K562 (cell line): ENCODE results near the gene APOC1. TPM values are rescaled to one million over a fixed set of nuclear protein-coding genes. Genes with fewer than 3 reads are reported as not detected.
A peak's percentile ranks its signal among the peaks of the same experiment; 100 is the strongest.

Experiments used
- ATF7 ChIP-seq: fragments of 450-650 bp; IDR thresholded peaks from 2 replicates; pipeline ENCODE4 v1.7.1; 2014; ENCODE audit warnings: mild to moderate bottlenecking, moderate library complexity
- BHLHE40 ChIP-seq: IDR thresholded peaks from 2 replicates; pipeline ENCODE4 v1.6.1; 2011; ENCODE audit warnings: low read length, improper control_type of control experiment
- CHD1 ChIP-seq: fragments of 200-600 bp; sonication (generic); IDR thresholded peaks from one replicate; pipeline ENCODE4 v1.6.1; 2012; ENCODE audit warnings: mild to moderate bottlenecking, moderate library complexity, low read length, inconsistent platforms
- CREM ChIP-seq: IDR thresholded peaks from 2 replicates; pipeline ENCODE4 v1.6.1; 2014; ENCODE audit warnings: antibody characterized with exemption, low read depth
- MEIS2 ChIP-seq: fragments of 450-650 bp; IDR thresholded peaks from 2 replicates; pipeline ENCODE4 v1.6.1; 2014; ENCODE audit warnings: mild to moderate bottlenecking; ENCODE audit not compliant: partially characterized antibody
- MXI1 ChIP-seq: IDR thresholded peaks from 2 replicates; pipeline ENCODE4 v1.6.1; 2011; ENCODE audit warnings: low read depth, mild to moderate bottlenecking, improper control_type of control experiment, low read length
- PHF8 ChIP-seq: fragments of 200-600 bp; sonication (generic); IDR thresholded peaks from 2 replicates; pipeline ENCODE4 v1.6.1; 2012; ENCODE audit warnings: mixed run types, mild to moderate bottlenecking, inconsistent platforms, low read length, moderate library complexity, borderline replicate concordance
- POLR2H ChIP-seq: IDR thresholded peaks from 2 replicates; pipeline ENCODE4 v1.6.1; 2016; ENCODE audit warnings: missing genetic modification characterization, low read depth, mild to moderate bottlenecking, control low read depth, missing compliant biosample characterization, moderate library complexity
- SMARCA5 ChIP-seq: fragments of 450-650 bp; IDR thresholded peaks from 2 replicates; pipeline ENCODE4 v1.6.1; 2016
- TAF7 ChIP-seq: fragments of 450-650 bp; IDR thresholded peaks from 2 replicates; pipeline ENCODE4 v1.6.1; 2016; ENCODE audit warnings: missing genetic modification characterization, missing compliant biosample characterization
- polyA plus RNA-seq, 8 experiments: library from polyadenylated mRNA; depleted of rRNA in 4 of 8; stranded (reverse) in 5 of 8; unstranded in 3 of 8; fragments of >200 nt; fragmentation: Nextera tagmentation in 2 of 8; fragmentation: Illumina TruSeq in 1 of 8; extraction: Ambion mirVana in 2 of 8; extraction: Trizol in 1 of 8; gene quantifications; 2 replicates each; pipeline versions ENCODE4 v1.2.1 to v1.2.3, GENCODE V29; 2011 to 2014; ENCODE audit warnings: inconsistent platforms in 1 of 8, missing spikeins in 1 of 8
- total RNA-seq, 7 experiments: library from RNA; depleted of rRNA in 6 of 7; stranded (reverse); fragments of >200 nt in 6 of 7; fragmentation: Illumina TruSeq in 2 of 7; extraction: Trizol in 2 of 7; gene quantifications; 2 replicates each; pipeline versions ENCODE4 v1.2.1 to v1.2.3, GENCODE V29; 2011 to 2021; ENCODE audit warnings: low replicate concordance in 1 of 7
- TF ChIP-seq, protein P1 (sequence below): fragments of 450-650 bp; IDR thresholded peaks from 2 replicates; pipeline ENCODE4 v1.6.1; 2016; ENCODE audit warnings: mild to moderate bottlenecking, moderate library complexity
- TF ChIP-seq, protein P2 (sequence below), 2 experiments: IDR thresholded peaks; 2 replicates each; pipeline ENCODE4 v1.6.1; 2011; ENCODE audit warnings: borderline replicate concordance in 1 of 2, control low read depth in 1 of 2, low read depth in 1 of 2, low read length in 1 of 2, mild to moderate bottlenecking in 1 of 2, mixed read lengths in 1 of 2, moderate library complexity in 1 of 2; ENCODE audit not compliant: insufficient read depth in 1 of 2, insufficient read length in 1 of 2, poor library complexity in 1 of 2, severe bottlenecking in 1 of 2; ENCODE audit errors: extremely low read depth in 1 of 2

The APOC1 gene
- total and polyA plus RNA-seq, 9 of the 15 experiments (the other 6 are each of a cell fraction or from before 2014, with no cell fraction given) = 115 to 408 (median 220) TPM

DNA sequence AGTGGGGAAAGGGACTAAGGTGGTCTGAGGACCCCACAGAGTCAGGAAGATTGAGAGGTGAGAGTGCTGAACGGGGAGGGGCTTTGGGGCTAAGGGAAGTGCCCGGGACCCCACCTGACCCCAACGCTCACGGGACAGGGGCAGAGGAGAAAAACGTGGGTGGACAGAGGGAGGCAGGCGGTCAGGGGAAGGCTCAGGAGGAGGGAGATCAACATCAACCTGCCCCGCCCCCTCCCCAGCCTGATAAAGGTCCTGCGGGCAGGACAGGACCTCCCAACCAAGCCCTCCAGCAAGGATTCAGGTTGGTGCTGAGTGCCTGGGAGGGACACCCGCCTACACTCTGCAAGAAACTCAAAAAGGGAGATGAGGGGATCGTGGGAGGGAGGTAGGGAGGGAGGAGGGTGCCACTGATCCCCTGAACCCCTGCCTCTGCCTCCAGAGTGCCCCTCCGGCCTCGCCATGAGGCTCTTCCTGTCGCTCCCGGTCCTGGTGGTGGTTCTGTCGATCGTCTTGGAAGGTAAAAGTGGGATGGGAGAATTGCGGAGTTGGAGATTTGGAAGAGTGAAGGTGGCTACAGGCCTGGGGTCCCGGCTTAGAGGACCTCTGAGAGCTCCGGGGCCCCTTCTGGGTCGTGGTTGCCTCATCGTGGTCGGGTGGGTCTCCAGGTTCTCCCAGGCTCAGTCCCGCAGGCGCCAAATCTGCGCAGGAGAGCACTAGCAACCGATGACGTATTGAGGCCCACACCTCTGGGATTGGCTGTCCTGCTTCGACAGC lies at the start of gene APOC1 (continued):
- peak; percentile 3 for TF ChIP-seq MEIS2
- TF ChIP-seq PHF8 = peak; percentile 50; the same call in 1 of the 2 replicates
- peak; percentile 31 for TF ChIP-seq BHLHE40
- 0 out of 2 replicates have a peak, but pooled peaks have one; percentile 41 for TF ChIP-seq SMARCA5
- TF ChIP-seq, protein P1, sequence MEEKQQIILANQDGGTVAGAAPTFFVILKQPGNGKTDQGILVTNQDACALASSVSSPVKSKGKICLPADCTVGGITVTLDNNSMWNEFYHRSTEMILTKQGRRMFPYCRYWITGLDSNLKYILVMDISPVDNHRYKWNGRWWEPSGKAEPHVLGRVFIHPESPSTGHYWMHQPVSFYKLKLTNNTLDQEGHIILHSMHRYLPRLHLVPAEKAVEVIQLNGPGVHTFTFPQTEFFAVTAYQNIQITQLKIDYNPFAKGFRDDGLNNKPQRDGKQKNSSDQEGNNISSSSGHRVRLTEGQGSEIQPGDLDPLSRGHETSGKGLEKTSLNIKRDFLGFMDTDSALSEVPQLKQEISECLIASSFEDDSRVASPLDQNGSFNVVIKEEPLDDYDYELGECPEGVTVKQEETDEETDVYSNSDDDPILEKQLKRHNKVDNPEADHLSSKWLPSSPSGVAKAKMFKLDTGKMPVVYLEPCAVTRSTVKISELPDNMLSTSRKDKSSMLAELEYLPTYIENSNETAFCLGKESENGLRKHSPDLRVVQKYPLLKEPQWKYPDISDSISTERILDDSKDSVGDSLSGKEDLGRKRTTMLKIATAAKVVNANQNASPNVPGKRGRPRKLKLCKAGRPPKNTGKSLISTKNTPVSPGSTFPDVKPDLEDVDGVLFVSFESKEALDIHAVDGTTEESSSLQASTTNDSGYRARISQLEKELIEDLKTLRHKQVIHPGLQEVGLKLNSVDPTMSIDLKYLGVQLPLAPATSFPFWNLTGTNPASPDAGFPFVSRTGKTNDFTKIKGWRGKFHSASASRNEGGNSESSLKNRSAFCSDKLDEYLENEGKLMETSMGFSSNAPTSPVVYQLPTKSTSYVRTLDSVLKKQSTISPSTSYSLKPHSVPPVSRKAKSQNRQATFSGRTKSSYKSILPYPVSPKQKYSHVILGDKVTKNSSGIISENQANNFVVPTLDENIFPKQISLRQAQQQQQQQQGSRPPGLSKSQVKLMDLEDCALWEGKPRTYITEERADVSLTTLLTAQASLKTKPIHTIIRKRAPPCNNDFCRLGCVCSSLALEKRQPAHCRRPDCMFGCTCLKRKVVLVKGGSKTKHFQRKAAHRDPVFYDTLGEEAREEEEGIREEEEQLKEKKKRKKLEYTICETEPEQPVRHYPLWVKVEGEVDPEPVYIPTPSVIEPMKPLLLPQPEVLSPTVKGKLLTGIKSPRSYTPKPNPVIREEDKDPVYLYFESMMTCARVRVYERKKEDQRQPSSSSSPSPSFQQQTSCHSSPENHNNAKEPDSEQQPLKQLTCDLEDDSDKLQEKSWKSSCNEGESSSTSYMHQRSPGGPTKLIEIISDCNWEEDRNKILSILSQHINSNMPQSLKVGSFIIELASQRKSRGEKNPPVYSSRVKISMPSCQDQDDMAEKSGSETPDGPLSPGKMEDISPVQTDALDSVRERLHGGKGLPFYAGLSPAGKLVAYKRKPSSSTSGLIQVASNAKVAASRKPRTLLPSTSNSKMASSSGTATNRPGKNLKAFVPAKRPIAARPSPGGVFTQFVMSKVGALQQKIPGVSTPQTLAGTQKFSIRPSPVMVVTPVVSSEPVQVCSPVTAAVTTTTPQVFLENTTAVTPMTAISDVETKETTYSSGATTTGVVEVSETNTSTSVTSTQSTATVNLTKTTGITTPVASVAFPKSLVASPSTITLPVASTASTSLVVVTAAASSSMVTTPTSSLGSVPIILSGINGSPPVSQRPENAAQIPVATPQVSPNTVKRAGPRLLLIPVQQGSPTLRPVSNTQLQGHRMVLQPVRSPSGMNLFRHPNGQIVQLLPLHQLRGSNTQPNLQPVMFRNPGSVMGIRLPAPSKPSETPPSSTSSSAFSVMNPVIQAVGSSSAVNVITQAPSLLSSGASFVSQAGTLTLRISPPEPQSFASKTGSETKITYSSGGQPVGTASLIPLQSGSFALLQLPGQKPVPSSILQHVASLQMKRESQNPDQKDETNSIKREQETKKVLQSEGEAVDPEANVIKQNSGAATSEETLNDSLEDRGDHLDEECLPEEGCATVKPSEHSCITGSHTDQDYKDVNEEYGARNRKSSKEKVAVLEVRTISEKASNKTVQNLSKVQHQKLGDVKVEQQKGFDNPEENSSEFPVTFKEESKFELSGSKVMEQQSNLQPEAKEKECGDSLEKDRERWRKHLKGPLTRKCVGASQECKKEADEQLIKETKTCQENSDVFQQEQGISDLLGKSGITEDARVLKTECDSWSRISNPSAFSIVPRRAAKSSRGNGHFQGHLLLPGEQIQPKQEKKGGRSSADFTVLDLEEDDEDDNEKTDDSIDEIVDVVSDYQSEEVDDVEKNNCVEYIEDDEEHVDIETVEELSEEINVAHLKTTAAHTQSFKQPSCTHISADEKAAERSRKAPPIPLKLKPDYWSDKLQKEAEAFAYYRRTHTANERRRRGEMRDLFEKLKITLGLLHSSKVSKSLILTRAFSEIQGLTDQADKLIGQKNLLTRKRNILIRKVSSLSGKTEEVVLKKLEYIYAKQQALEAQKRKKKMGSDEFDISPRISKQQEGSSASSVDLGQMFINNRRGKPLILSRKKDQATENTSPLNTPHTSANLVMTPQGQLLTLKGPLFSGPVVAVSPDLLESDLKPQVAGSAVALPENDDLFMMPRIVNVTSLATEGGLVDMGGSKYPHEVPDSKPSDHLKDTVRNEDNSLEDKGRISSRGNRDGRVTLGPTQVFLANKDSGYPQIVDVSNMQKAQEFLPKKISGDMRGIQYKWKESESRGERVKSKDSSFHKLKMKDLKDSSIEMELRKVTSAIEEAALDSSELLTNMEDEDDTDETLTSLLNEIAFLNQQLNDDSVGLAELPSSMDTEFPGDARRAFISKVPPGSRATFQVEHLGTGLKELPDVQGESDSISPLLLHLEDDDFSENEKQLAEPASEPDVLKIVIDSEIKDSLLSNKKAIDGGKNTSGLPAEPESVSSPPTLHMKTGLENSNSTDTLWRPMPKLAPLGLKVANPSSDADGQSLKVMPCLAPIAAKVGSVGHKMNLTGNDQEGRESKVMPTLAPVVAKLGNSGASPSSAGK = peak; percentile 84
- peak; percentile 56; the same call in 1 of the 2 replicates for TF ChIP-seq POLR2H
- TF ChIP-seq, protein P2, sequence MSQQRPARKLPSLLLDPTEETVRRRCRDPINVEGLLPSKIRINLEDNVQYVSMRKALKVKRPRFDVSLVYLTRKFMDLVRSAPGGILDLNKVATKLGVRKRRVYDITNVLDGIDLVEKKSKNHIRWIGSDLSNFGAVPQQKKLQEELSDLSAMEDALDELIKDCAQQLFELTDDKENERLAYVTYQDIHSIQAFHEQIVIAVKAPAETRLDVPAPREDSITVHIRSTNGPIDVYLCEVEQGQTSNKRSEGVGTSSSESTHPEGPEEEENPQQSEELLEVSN (IDR thresholded peaks at IDR 0.05; ENCODE audit: borderline replicate concordance in 1 of 2, extremely low read depth in 1 of 2, insufficient read depth in 1 of 2, insufficient read length in 1 of 2, low read depth in 1 of 2, low read length in 1 of 2, poor library complexity in 1 of 2, severe bottlenecking in 1 of 2) = peak; percentile 31 to 47
- 0 out of 2 replicates have a peak, but pooled peaks have one; percentile 5 for TF ChIP-seq TAF7 (tag)
- peak; percentile 46 for TF ChIP-seq CHD1
- TF ChIP-seq ATF7 = peak; percentile 88; the same call in 1 of the 2 replicates
- TF ChIP-seq CREM = peak; percentile 97
- TF ChIP-seq MXI1 = 0 out of 2 replicates have a peak, but pooled peaks have one; percentile 27
